Ascending aorta (tissue), 2 donors: ENCODE data around the gene CARF. TPM values are rescaled to one million over a fixed set of nuclear protein-coding genes. Genes with fewer than 3 reads are reported as not detected.
A peak's percentile ranks its signal among the peaks of the same experiment; 100 is the strongest.
"Not testable (repeated sequence)": the region's sequence is repeated elsewhere in the genome, so short reads cannot be mapped to it uniquely, and the experiment has no call there.

ENCODE experiments used
- DNase-seq, 2 donors: peaks; one replicate each; pipeline ENCODE4 v3.0.0-alpha.2; 2019; ENCODE audit warnings: low spot score in 2 of 2
- H3K27ac ChIP-seq, 2 donors: fragments of 200-600 bp; sonication (generic); one replicate each; pipeline ENCODE4 v1.5.1; 2016 to 2017; ENCODE audit warnings: mild to moderate bottlenecking in 1 of 2
- H3K27me3 ChIP-seq: fragments of 200-600 bp; sonication (generic); one replicate; pipeline ENCODE4 v1.5.1; 2017
- H3K36me3 ChIP-seq, 2 donors: fragments of 200-600 bp; sonication (generic); one replicate each; pipeline ENCODE4 v1.5.1; 2016
- H3K4me1 ChIP-seq, 2 donors: fragments of 200-600 bp; sonication (generic); one replicate each; pipeline ENCODE4 v1.5.1; 2016 to 2017; ENCODE audit warnings: mild to moderate bottlenecking in 1 of 2
- H3K4me3 ChIP-seq, 2 donors: fragments of 200-600 bp; sonication (generic); one replicate each; pipeline ENCODE4 v1.5.1; 2016 to 2017; ENCODE audit warnings: mild to moderate bottlenecking in 1 of 2
- H3K9me3 ChIP-seq, 2 donors: fragments of 200-600 bp; sonication (generic); one replicate each; pipeline ENCODE4 v1.5.1; 2016
- intact Hi-C: fragments of 100-400 bp; cut with DNase I; formaldehyde crosslinking; loops from one replicate; pipeline ENCODE4 v1.15.1; 2023
- total RNA-seq: library from RNA; depleted of rRNA; stranded (reverse); fragments of >200 nt; gene quantifications from one replicate; pipeline ENCODE4 v1.1.0, GENCODE V29; 2016
- TF ChIP-seq, protein P1 (sequence below), 3 experiments: fragments of 200-600 bp in 2 of 3; fragments of 450-650 bp in 1 of 3; sonication (generic) in 2 of 3; IDR thresholded peaks; one replicate each; pipeline ENCODE4 v1.5.1; 2016 to 2019; ENCODE audit warnings: antibody characterized with exemption in 3 of 3, mild to moderate bottlenecking in 1 of 3, moderate library complexity in 1 of 3

Gene CARF
- total RNA-seq, 1 donor from 2014 or later: 26.2 TPM

DNA sequence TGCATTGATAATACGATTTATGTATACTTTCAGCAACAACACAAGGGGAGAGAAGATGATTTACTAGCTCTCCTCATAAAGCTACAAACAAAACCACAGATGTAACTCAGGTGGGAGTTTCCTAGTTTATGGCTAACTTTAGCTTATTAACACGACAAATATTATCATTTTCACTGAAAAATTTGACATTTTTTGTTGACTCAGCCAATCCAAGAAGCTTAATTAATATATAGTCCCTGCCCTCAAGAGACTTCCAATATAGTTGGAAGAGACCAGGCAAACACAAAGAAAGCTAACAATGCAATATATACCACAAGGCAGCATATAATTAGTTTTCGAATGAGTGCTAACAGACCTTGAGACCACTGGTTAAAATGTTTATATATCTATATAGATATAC is 1.4 kb upstream of the CARF start:
- Histone ChIP-seq H3K9me3 (no peaks in the 10 kb centered on the region), H3K27ac (peak overlapping the region in 1 of 2 donors; percentile 82), H3K36me3 (peaks cover 0 to 4% of the 10 kb centered on the region in 2 donors), H3K27me3 (no peaks in the 10 kb centered on the region), H3K4me1 (peaks cover 0 to 11% of the 10 kb centered on the region in 2 donors), H3K4me3 (peak overlapping the region; percentile 64 to 69)
- TF ChIP-seq, protein P1, sequence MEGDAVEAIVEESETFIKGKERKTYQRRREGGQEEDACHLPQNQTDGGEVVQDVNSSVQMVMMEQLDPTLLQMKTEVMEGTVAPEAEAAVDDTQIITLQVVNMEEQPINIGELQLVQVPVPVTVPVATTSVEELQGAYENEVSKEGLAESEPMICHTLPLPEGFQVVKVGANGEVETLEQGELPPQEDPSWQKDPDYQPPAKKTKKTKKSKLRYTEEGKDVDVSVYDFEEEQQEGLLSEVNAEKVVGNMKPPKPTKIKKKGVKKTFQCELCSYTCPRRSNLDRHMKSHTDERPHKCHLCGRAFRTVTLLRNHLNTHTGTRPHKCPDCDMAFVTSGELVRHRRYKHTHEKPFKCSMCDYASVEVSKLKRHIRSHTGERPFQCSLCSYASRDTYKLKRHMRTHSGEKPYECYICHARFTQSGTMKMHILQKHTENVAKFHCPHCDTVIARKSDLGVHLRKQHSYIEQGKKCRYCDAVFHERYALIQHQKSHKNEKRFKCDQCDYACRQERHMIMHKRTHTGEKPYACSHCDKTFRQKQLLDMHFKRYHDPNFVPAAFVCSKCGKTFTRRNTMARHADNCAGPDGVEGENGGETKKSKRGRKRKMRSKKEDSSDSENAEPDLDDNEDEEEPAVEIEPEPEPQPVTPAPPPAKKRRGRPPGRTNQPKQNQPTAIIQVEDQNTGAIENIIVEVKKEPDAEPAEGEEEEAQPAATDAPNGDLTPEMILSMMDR (IDR thresholded peaks at IDR 0.05): no peak
- intact Hi-C loops: loop anchor here (5.0 kb wide), 2 partner anchors 102 to 278 kb away; partner anchors contain the start of genes FAM117B and NBEAL1
- no peak for DNase-seq

DNA sequence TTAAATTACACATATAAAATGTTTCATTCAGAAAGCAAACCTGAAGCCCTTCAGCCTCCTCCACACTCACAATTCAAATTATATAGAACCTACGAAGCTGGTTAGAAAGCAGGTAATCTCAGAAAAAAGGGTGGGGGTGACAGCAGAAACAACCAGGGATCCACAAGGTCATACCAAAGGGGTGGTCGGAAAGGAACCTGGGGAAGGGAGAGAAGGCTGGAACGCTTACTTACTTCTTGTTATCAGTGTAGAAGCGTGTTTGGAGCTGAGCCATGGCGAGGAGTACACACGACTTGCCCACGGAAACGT is 918 bp upstream of the CARF start:
- peak overlapping the region; percentile 64 to 69 for H3K4me3 ChIP-seq
- intact Hi-C loops: loop anchor here (5.0 kb wide), 2 partner anchors 101 to 279 kb away; partner anchors contain the start of genes FAM117B and NBEAL1
- DNase-seq: no peak
- no peaks in the 10 kb centered on the region for H3K27me3 ChIP-seq
- no peaks in the 10 kb centered on the region for H3K36me3 ChIP-seq
- peak overlapping the region; percentile 82 for H3K27ac ChIP-seq
- H3K9me3 ChIP-seq: no peaks in the 10 kb centered on the region
- peaks cover 0 to 11% of the 10 kb centered on the region in 2 donors for H3K4me1 ChIP-seq
- TF ChIP-seq, protein P1 (IDR thresholded peaks at IDR 0.05): no peak

DNA sequence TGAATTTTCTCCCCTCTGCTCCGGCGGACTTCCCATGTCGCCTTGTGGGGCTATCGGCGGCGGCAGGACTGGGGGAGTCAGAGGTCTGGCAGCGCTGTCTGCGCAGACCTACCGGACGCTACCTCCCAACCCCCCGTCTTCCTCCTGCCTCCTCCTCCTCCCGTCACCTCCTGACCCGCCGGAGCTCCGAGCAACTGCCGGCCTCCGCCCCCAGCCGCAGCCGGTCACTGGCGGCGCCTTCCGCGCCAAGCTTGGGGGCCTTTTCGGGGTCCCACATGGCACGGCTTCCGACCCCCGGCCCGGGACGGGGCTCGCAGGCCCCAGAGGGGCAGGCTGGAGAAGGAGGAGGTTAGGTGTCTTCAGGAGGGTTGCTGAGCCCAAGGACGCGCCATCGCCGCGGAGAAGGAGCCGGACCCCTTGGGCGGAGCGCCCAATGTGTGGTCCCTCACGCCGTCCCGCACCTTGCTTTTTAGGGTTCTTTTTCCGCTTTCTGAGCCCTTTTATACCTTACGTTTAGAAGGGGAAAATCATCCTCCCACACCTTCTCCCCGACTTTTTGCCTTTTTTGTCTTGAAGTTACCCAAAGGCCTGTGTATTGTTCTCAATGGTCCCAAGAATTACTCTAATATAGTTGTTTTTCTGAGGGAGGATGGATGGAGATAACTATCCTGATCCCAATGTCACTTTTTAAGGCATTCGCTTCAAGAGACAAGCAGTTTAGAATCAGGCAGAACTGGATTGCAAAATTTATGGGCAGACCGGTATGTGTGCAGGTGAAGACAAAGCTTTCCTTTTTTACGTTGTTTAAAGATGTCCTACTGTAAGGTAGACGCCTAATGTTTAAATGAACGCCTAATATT is 497 bp downstream of the CARF start:
- not testable (repeated sequence) for DNase-seq, H3K27me3 ChIP-seq, H3K36me3 ChIP-seq, H3K9me3 ChIP-seq
- peaks cover 0 to 11% of the 10 kb centered on the region in 2 donors for H3K4me1 ChIP-seq
- H3K27ac ChIP-seq: peak overlapping the region; percentile 82
- intact Hi-C loops: loop anchor here (2.0 to 5.0 kb wide), 4 partner anchors 100 to 536 kb away; partner anchors contain the start of genes BMPR2, CYP20A1, FAM117B and NBEAL1
- H3K4me3 ChIP-seq: peak overlapping the region; percentile 64 to 69

DNA sequence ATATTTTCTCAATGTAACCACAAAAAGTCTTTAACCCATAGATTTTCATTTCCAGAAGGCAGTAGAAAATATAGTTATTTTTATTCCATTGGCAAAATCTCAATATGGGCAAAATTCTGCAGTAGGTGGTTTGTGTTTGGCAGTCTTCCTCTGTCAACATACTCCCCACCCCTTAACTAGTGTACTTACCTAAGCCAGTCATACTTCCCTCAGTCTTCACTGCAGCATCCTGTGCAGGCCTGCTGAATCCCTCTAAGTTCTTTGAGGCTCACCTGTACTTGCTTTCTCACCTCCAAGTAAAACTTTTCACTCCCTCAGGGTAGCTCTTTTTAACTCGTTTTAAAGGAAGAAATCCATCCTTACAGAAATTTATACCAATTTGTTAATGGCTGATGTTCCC is 6.8 kb downstream of the CARF start:
- TF ChIP-seq, protein P1 (IDR thresholded peaks at IDR 0.05): no peak
- Histone ChIP-seq H3K27me3 (no peaks in the 10 kb centered on the region), H3K9me3 (no peaks in the 10 kb centered on the region), H3K36me3 (peaks cover 5 to 24% of the 10 kb centered on the region in 2 donors), H3K27ac (no peak overlapping the region), H3K4me1 (no peaks in the 10 kb centered on the region), H3K4me3 (no peak overlapping the region)
- no peak for DNase-seq
- intact Hi-C loops: no loop called here

DNA sequence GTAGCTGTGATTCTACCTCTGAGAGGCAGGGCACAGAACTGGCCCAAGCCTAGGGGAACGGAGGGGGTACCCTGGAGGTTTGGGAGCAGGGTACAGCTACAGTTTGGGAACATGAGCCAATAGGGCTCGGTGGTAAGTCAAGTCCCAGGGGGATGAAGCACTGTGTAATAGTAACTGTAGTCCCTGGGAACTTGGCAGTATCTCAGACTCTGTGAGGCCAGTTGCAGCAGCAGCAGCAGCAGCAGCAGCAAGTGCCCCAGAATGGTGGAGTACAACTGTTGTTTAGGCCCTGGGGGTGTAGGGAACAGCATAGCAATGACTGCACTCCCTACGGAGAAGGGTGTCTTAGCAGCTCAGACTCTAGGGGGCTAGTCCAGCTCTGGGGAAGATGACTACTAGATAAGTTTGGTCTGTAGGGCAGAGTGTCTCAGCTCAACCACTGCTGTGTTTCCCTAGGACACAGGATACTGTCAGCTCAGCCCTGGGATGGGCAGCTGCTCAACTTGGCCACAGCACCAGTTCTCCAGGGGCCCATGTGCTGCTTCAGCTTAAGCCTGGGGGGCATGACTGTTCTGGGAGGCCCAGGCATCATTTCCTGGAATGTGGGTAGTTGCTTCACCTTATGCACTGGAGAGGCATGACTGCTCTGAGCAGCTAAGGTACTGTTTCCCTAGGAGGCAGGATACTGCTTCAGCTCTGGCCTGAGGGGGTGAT is 20.5 kb downstream of the CARF start:
- no peaks in the 10 kb centered on the region for H3K4me1 ChIP-seq
- TF ChIP-seq, protein P1 (IDR thresholded peaks at IDR 0.05): no peak
- no peaks in the 10 kb centered on the region for H3K9me3 ChIP-seq
- intact Hi-C loops: no loop called here
- H3K27ac ChIP-seq: no peak overlapping the region
- no peaks in the 10 kb centered on the region for H3K27me3 ChIP-seq
- no peak for DNase-seq
- peaks cover 2 to 22% of the 10 kb centered on the region in 2 donors for H3K36me3 ChIP-seq
- no peak overlapping the region for H3K4me3 ChIP-seq

DNA sequence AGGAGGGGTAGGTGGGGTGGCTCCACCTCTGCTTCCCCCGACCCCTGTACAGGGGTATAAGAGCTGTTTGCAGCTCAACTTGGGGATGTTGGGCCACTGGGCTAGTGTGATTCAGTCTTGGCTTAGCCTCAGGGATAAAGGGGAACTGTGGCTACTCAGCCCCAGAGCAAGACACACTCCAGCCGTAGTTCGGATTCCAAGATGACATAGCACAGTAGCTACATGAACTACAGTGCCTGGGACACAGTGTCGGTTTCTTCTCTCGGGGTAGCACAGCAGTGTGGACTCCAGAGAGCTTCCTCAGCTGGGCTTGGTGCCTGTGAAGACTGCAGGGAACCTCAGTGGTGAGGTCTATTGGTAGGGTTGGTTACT is 21.1 kb downstream of the CARF start:
- TF ChIP-seq, protein P1 (IDR thresholded peaks at IDR 0.05): no peak
- Histone ChIP-seq H3K9me3 (no peaks in the 10 kb centered on the region), H3K27me3 (no peaks in the 10 kb centered on the region), H3K4me1 (no peaks in the 10 kb centered on the region), H3K4me3 (no peak overlapping the region), H3K27ac (no peak overlapping the region), H3K36me3 (peaks cover 3 to 18% of the 10 kb centered on the region in 2 donors)
- no peak for DNase-seq
- intact Hi-C loops: no loop called here
